ENCODE data around the gene MAST1. TPM values are rescaled to one million over a fixed set of nuclear protein-coding genes. Genes with fewer than 3 reads are reported as not detected.

MAST1 gene
- total RNA-seq, 4 donors from 2014 or later: not detected

DNA sequence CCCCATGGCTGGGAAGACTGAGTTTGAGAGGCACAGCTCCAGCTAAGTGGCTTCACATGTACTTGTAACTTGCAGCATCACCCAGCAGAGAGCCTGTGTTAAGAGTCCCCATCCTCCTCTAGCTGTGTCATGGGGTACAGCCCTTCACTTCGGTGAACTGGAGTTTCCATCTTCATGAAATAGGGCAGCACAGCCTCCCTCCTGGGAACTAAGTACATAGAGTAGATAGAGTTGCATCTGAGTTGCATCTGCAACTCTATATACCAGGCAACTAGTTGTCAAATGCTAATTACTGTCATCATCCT lies 37.9 kb upstream of the MAST1 start:
- Histone ChIP-seq H3K4me1 (peaks cover 9 to 26% of the 10 kb centered on the region in 2 donors), H3K36me3 (peaks cover 0 to 22% of the 10 kb centered on the region in 2 donors), H3K9me3 (no peaks in the 10 kb centered on the region), H3K4me3 (peak overlapping the region; percentile 84 to 90 (median 86)), H3K27ac (peak overlapping the region; percentile 86 to 93 (median 90)), H3K27me3 (no peaks in the 10 kb centered on the region)
- no peak for DNase-seq
- intact Hi-C loops (cut with DNase I; ENCODE audit: low total_unique reads): no loop called here
- in situ Hi-C loops (cut with MboI; ENCODE audit: low sequenced_read_pairs in 4 of 4): no loop called here
- ATAC-seq: no peak
- TF ChIP-seq POLR2A (IDR thresholded peaks at IDR 0.05): no peak
- TF ChIP-seq, protein P1, sequence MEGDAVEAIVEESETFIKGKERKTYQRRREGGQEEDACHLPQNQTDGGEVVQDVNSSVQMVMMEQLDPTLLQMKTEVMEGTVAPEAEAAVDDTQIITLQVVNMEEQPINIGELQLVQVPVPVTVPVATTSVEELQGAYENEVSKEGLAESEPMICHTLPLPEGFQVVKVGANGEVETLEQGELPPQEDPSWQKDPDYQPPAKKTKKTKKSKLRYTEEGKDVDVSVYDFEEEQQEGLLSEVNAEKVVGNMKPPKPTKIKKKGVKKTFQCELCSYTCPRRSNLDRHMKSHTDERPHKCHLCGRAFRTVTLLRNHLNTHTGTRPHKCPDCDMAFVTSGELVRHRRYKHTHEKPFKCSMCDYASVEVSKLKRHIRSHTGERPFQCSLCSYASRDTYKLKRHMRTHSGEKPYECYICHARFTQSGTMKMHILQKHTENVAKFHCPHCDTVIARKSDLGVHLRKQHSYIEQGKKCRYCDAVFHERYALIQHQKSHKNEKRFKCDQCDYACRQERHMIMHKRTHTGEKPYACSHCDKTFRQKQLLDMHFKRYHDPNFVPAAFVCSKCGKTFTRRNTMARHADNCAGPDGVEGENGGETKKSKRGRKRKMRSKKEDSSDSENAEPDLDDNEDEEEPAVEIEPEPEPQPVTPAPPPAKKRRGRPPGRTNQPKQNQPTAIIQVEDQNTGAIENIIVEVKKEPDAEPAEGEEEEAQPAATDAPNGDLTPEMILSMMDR (IDR thresholded peaks at IDR 0.05 in 4 of 5, conservative IDR thresholded peaks at IDR 0.05 in 1 of 5): no peak

DNA sequence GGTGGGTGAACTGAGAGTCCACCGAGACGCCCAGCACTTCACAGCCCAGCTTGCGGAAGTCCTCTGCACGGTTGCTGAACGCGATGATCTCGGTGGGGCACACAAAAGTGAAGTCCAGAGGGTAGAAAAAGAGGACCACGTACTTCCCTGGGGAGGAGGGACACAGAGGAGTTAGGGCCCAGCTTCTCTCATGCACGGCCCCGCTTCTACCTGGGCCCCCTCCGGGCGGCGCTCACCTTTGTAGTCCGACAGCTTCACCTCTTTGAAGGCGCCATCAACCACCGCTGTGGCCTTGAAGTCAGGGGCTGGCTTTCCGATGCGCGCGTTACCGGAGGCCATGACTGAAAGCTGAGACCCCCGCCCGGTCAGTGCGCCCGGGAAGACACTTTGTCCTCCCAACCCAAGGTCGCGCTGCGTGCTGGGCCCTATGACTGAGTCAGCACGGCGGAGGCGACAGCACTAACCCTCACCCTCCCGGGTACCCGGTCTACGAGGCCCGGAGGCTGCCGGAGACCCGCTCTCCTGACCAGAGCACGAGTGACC lies 37.3 kb upstream of the MAST1 start:
- in situ Hi-C loops (cut with MboI; ENCODE audit: low sequenced_read_pairs in 4 of 4): no loop called here
- Histone ChIP-seq H3K27me3 (no peaks in the 10 kb centered on the region), H3K27ac (peak overlapping the region; percentile 86 to 93 (median 90)), H3K4me1 (peaks cover 11 to 25% of the 10 kb centered on the region in 2 donors), H3K9me3 (no peaks in the 10 kb centered on the region), H3K36me3 (peaks cover 0 to 22% of the 10 kb centered on the region in 2 donors), H3K4me3 (peak overlapping the region; percentile 84 to 90 (median 86))
- TF ChIP-seq POLR2A (IDR thresholded peaks at IDR 0.05): no peak
- TF ChIP-seq, protein P1 (IDR thresholded peaks at IDR 0.05 in 4 of 5, conservative IDR thresholded peaks at IDR 0.05 in 1 of 5): no peak
- peak; percentile 10 to 21 for ATAC-seq
- no peak for DNase-seq
- intact Hi-C loops (cut with DNase I; ENCODE audit: low total_unique reads): no loop called here

DNA sequence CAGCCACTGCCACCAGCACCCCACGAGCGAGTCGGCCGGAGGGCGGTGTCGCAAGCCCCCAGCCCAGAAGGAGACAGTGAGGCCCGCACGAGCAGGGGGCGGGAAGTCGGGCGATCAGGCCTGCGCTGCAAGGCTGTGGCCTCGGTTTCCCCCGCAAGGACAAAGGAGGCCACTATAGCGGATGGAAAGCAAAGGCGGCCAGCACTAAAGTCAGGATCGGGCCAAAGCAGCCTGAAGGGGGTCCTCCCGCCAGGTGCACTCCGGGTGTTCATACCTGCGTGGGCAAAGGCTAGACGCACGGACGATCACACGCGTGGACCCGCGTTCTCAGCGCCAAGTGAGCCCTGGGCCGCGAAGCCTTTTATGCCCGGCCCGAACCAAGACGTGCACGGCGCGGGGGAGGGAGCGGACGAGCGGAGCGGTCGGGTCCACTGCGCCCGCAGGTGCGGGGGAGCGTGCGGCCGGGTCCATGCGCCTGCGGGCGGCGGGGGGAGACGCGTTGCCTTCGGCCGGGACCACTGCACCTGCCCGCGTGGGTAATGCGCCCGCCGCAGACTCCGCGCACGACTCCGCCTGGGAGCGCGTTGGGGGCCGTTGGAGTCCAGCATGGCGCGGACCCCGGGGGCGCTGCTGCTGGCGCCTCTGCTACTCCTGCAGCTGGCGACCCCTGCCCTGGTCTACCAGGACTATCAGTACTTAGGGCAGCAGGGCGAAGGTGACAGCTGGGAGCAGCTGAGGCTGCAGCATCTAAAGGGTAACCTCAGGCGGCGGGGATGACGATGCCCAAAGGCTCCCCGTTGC lies 36.6 kb upstream of the MAST1 start, which contains the start of the genes PRDX2 and THSD8:
Gene PRDX2 (minus strand): TSS at position 335 of the 801 bp plus-strand sequence. CDS start 539 bp downstream, outside the sequence.
Gene THSD8 (plus strand): TSS at position 604 of the 801 bp plus-strand sequence. CDS start 3 bp downstream, at position 607.
- Histone ChIP-seq H3K4me1 (peaks cover 15 to 22% of the 10 kb centered on the region in 2 donors), H3K36me3 (peaks cover 0 to 22% of the 10 kb centered on the region in 2 donors), H3K27ac (peak within 1 kb of the TSS; percentile 86 to 93 (median 90)), H3K9me3 (no peaks in the 10 kb centered on the region), H3K27me3 (no peaks in the 10 kb centered on the region), H3K4me3 (peak within 1 kb of the TSS; percentile 84 to 90 (median 86))
- ATAC-seq: peak; percentile 72 to 81
- intact Hi-C loops (cut with DNase I; ENCODE audit: low total_unique reads): no loop called here
- peak; percentile 78 to 80 for TF ChIP-seq POLR2A (IDR thresholded peaks at IDR 0.05)
- TF ChIP-seq, protein P1 (IDR thresholded peaks at IDR 0.05 in 4 of 5, conservative IDR thresholded peaks at IDR 0.05 in 1 of 5): no peak
- in situ Hi-C loops (cut with MboI; ENCODE audit: low sequenced_read_pairs in 4 of 4): no loop called here
- peak in 1 of 2 donors; percentile 75 for DNase-seq

DNA sequence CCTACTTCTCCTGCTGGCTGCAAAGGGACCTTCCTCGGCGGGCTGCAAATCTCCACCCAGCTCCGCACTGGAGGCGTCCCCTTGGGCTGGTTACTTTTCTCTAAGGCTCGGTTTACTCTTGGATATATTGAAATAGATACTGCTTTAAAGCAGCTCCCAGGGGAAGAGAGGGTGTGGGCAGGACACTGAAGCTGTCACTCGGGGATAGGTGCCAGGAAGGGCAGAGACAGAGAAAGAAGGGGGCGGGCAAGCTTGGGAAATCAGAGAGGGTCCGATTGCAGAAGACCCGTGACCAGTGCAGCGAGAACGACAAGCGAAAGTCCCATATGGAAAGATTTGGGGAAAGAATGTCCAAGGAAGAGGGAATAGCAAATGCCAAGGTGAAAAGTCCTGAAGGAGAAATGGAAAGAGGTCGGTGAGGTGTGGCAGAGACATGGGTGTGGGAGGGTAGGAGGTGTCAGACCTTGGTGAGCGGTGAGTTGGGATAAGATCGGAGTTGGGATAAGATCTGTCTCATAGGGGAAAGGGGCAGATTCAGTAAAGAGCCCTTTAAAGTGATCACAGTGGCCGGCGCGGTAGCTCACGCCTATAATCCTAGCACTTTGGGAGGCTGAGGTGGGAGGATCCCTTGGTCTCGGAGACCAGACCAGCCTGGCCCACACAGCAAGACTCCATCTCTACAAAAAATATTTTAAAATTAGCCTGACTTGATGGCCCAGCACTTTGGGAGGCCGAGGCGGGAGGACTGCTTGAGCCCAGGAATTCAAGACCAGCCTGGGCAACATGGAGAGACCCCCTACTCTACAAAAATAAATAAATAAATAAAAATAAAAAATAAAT lies 35.8 kb upstream of the MAST1 start:
- intact Hi-C loops (cut with DNase I; ENCODE audit: low total_unique reads): no loop called here
- H3K4me1 ChIP-seq: peaks cover 22 to 28% of the 10 kb centered on the region in 2 donors
- H3K4me3 ChIP-seq: peak overlapping the region; percentile 84 to 90 (median 86)
- no peak for TF ChIP-seq POLR2A (IDR thresholded peaks at IDR 0.05)
- TF ChIP-seq, protein P1 (IDR thresholded peaks at IDR 0.05 in 4 of 5, conservative IDR thresholded peaks at IDR 0.05 in 1 of 5): no peak
- H3K9me3 ChIP-seq: no peaks in the 10 kb centered on the region
- ATAC-seq: peak; percentile 37 to 66
- peaks cover 0 to 22% of the 10 kb centered on the region in 2 donors for H3K36me3 ChIP-seq
- in situ Hi-C loops (cut with MboI; ENCODE audit: low sequenced_read_pairs in 4 of 4): no loop called here
- DNase-seq: peak in 1 of 2 donors; percentile 76
- peak overlapping the region; percentile 86 to 93 (median 90) for H3K27ac ChIP-seq
- no peaks in the 10 kb centered on the region for H3K27me3 ChIP-seq
